HepG2 (cell line): Measurements from ENCODE around the gene GNL1.

ENCODE experiments used
- ATF4 ChIP-seq, 2 experiments: fragments of 450-650 bp in 1 of 2; sonication (generic) in 1 of 2; formaldehyde crosslinking; IDR thresholded peaks; 2 replicates each; pipeline versions ENCODE4 v1.5.0 to v1.8.0; 2020 to 2022; ENCODE audit warnings: mild to moderate bottlenecking in 1 of 2, missing genetic modification reagents in 1 of 2
- HDAC6 ChIP-seq: fragments of 200-600 bp; sonication (generic); IDR thresholded peaks from 2 replicates; pipeline ENCODE4 v1.7.0; 2017; ENCODE audit warnings: mild to moderate bottlenecking, antibody characterized with exemption, low read length, low read depth
- PBX3 ChIP-seq: sonication (generic); formaldehyde crosslinking; IDR thresholded peaks from 2 replicates; pipeline ENCODE4 v1.8.1; 2023; ENCODE audit warnings: missing genetic modification reagents, inconsistent platforms, borderline replicate concordance
- ZNF512 ChIP-seq: sonication (generic); formaldehyde crosslinking; IDR thresholded peaks from 2 replicates; pipeline ENCODE4 v1.4.0; 2020; ENCODE audit warnings: mild to moderate bottlenecking, missing genetic modification reagents

- no peak for TF ChIP-seq HDAC6
- no peak for TF ChIP-seq PBX3
- no peak for TF ChIP-seq ZNF512
- no peak for TF ChIP-seq ATF4 (CRISPR knock-in tag; IDR thresholded peaks at IDR 0.05)
Observed at GRCh38 chr6:30591008-30591407, 34.7 kb upstream of the GNL1 start.
